ENCODE measurements around the gene KL.

DNA sequence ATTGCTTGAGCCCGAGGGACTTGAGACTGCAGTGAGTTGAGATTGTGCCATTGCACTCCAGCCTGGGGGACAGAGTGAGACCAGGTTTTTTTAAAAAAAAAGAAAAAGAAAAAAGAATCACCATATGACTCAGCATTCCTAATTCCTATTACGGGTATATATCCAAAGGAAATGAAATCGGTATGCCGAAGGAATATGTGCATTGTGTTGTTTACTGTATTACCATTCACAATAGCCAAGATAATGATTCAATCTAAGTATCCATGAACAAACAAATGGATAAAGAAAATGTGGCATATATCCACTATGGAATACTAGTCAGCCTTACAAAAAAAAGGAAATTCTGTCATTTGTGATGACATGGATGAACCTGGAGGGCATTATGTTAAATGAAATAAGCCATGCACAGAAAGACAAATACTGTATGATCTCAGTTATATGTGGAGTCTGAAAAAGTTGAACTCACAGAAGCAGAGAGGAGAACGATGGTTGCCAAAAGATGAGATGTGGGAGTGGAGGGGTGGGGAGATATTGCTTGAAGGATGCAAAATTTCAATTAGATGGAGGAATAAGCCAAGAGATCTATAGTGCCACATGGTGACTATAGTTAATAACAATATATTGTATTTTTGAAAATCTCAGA, 4.3 kb upstream of the KL start:
- TF ChIP-seq, protein P1, sequence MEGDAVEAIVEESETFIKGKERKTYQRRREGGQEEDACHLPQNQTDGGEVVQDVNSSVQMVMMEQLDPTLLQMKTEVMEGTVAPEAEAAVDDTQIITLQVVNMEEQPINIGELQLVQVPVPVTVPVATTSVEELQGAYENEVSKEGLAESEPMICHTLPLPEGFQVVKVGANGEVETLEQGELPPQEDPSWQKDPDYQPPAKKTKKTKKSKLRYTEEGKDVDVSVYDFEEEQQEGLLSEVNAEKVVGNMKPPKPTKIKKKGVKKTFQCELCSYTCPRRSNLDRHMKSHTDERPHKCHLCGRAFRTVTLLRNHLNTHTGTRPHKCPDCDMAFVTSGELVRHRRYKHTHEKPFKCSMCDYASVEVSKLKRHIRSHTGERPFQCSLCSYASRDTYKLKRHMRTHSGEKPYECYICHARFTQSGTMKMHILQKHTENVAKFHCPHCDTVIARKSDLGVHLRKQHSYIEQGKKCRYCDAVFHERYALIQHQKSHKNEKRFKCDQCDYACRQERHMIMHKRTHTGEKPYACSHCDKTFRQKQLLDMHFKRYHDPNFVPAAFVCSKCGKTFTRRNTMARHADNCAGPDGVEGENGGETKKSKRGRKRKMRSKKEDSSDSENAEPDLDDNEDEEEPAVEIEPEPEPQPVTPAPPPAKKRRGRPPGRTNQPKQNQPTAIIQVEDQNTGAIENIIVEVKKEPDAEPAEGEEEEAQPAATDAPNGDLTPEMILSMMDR (optimal IDR thresholded peaks at IDR 0.05 in 1 of 3, IDR thresholded peaks at IDR 0.05 in 1 of 3, conservative IDR thresholded peaks at IDR 0.05 in 1 of 3; ENCODE audit: extremely low read depth in 1 of 3, insufficient read depth in 2 of 3, low read length in 3 of 3) = no peak
- no peak for TF ChIP-seq EZH2 (IDR thresholded peaks at IDR 0.05; ENCODE audit: low read length)
